GM18907 (cell line): Measurements from ENCODE around the gene PRRC2A.

Source experiments
- ATAC-seq: cut with Tn5 transposase; IDR thresholded peaks from one replicate; pipeline ENCODE4 v1.9.1; 2021; ENCODE audit warnings: mild to moderate bottlenecking, moderate library complexity; ENCODE audit not compliant: unreplicated experiment

PRRC2A gene

GRCh38 chr6:31643818-31644454, 23.4 kb downstream of the PRRC2A start:
- no peak for ATAC-seq

GRCh38 chr6:31645325-31645724, 24.8 kb downstream of the PRRC2A start:
- ATAC-seq = no peak

DNA sequence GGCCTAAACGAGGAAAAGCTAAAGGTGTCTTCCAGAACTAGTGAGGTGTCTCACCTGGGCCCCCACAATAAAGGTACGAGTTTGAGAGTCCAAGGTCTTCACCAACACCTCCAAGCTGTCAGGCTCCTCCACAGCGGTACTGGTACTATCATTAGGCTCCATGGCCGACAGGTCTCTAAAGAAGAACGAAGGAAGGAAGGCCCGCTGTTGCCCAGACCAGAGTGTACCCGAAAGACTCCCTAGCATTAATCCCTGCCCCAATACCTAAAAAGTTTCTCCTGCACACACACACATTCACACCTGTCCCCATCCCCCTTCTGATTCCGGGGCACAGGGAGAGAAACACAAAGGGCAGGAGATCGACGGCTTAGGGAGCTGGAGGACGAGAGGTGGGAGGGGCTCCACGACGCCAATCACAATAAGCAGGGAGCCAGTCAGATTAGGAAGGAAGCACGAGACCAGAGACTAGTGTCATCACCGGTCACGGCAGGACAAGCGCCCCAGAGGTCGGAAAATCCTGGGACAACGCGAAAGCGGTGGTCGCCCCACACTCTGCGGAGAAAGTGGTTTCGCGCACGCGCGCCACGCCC, 31.2 kb downstream of the PRRC2A start:
- ATAC-seq = peak; percentile 36

DNA sequence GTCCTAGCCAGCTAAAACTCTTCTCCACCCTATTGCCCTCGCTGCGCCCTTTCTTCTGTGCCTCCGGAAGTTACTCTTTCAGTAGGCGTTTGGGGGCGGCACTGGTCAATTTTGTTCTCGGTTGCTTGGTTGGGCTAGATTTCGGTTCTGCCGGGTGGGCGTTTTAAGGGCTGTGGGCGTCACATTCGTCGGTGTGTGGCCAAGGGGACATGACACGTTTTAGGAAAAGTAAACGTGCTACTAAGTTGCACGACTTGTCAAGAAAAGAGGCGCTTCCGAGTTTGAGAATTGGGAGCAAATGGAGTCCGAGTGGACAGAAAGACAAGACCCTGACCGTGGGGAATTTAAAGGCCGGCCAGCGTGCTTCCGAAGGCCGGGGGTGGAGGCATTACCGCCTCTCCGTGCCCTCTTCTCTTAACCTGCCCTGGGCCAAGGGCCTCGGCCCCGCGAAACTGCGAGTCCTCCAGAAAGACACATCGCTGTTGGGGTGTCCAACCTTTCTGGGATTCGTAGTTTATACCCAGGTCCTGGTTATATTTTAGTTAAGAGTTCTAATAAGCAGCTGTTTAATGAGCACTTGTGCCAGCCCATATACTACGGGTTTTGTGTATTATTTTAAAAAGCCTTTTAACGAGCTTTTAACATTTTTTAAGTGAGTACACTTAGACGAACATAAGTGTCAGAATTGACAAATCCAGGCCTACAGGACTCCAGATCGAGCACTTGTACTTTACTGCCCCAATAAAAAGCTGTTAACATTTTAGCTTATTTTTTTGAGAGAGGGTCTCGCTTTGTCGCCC, 32.6 kb downstream of the PRRC2A start:
- ATAC-seq = peak; percentile 58

DNA sequence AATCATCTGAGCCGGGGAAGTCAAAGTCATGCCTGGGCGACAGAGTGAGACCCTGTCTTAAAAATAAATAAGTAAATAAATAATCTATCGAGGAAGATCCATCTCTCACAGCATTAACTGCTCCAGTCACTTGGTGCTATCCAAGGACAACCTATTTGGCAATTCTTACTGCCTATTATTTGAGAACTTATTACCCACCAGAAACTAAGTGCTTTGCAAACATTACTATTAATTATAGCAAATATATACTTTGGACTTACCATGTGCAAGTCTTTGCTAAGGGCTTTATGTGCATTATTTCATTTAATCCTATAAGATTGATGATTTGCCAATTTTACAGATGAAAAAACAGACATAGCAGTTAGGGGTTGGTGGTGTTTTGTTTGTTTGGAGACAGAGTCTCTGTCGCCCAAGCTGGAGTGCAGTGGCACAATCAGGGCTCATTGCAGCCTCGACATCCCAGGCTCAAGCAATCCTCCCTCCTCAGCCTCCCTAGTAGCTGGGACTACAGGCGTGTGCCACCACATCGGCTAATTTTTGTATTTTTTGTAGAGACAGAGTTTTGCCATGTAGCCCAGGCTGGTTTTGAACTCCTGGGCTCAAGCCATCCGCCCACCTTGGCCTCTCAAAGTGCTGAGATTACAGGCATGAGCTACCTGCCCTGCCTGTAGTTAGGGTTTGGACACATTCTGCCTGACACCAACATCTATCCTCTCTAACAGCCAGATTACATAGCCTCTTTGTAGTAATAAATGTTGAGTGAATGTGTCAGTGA, 34.2 kb downstream of the PRRC2A start:
- ATAC-seq = no peak

DNA sequence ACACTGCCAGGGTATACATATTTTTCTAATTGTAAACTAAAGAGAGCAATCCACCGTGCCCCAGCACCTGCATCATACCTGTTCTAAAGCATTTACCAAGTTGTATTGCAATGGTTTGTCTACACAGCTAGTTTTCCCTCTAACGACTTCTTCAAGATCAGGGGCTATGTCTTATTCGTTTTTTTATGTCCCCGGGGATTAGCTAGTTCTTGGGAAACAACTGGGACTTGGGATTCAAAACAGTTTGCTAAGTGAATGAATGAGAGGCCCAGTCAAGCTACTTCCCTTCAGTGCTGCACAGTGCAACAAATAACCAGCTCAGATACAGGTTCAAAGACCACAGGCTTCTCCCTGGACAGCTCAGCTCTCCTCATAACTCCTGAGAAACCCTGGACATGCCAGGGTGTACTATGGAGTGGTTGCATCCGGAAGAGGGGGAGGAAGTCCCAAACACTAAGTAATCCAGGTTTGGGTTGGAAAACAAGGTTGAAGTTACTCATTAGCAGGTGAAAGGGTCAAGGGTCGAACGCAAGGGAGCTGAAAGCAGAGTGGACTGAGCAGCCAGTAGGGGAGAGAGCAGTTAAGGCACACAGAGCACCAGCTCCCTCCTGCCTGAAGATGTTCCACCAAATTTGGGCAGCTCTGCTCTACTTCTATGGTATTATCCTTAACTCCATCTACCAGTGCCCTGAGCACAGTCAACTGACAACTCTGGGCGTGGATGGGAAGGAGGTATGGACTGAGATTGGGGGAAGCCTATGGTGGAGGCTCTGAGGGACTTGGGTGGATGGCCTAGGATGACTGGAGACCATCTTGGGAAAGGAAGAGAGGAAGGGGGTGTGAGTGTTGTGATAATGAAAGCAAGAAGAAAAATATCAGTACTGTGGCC, 35.1 kb downstream of the PRRC2A start, which contains the start of gene APOM:
TSS of gene APOM (plus strand) at position 546 of the 889 bp plus-strand sequence. CDS start at position 619, 73 bp downstream.
- ATAC-seq = no peak

DNA sequence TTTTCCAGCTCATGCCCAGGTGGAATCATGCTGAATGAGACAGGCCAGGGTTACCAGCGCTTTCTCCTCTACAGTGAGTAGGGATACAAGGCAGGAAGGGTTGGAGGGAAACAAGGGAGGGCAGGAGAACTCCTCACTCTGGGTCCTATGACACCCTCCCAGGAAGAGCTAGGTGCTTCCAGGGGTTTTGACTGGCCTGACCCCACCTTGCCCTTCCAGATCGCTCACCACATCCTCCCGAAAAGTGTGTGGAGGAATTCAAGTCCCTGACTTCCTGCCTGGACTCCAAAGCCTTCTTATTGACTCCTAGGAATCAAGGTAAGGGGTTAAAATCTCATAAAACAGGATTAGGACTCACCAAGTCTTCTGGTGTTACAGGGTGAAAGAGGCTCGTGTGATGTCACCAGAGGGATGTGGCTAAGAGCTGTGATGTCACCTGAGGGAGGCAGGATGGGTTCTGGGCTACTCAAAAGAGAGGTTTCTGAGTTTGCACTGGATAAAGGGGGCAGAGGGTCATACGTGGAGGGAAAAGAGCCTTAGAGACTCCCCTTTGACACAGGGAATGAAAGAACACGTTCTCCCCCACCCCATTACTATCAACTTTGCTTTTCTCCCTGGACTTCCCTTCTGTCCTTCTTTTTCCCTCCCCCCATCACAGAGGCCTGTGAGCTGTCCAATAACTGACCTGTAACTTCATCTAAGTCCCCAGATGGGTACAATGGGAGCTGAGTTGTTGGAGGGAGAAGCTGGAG, 37.1 kb downstream of the PRRC2A start:
- ATAC-seq = no peak

- ATAC-seq = no peak
Measured at GRCh38 chr6:31658158-31658688, 37.7 kb downstream of the PRRC2A start.

DNA sequence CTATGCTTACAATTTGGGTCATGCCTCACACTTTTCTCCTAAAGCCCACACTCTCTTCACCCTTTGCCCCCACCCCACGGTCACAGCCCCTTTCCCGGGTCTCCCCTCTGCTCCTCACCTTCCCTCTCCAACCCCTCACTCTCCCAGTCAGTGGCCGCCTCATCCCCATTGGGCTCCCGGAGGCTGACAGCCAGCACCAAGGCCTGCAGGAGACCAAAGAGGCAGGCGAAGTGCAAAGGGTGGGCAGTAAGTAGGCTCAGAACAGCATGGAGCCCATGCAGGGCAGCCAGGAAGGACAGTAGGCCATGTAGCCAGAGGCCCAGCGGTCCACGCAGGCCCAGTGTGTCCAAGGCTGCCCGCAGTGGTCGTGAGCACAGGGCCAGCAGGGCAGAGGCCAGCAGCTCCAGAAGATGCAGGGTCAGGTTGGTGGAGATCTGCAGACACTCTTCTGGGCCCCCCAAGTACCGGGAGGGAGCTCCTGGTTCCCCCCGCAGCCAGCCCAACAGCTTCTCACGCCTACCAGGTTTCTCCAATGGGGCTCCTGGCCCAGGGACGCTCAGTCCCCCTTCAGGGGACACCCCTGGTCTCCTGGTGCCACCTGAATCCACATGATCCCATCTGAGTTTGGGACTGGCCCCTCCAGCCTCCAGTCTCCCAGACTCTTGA, 38.6 kb downstream of the PRRC2A start:
- no peak for ATAC-seq

GRCh38 chr6:31659649-31660380, 39.3 kb downstream of the PRRC2A start:
- ATAC-seq = no peak

DNA sequence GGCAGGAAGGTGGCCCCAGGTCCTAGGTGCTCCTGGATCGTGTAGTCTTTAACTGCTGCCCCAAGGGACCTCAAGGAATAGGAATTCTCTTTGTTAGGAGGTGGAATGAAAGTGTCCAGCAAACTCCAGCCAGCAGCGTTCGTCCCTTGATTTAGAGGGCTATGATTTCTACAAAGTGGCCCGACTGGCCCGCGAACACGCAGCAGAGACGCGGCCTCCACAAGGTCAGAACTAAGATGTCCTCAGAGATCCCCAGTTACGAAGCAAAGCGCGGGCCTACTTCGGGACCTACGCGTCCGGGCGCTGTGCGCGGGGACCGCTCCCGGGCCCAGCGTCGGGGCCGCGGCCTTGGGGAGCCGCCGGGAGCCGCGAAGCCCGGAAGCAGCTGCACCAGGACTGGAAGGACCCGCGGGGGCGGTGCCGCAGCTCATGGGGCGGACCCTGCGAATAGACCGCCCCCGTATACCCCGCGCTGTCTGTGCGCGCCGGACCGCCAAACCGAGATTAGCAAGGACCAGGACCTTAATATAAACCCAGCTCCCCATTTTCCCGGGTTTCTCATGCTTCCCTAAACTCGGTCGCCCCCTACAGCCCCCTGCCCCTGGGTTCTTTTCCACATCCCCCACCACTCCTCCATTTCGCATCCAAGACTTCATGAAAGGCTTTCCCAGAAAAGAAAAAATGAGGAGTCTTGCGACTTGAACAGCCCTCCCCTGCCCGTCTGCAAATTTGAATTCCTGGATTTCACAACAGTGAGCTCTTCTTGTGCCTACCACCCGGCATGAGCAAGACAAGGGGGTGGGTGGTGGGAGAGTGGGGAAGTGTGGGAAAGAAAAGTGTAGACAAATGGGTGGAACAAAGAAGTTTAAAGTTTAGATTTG, 40.1 kb downstream of the PRRC2A start, which contains the start of gene C6orf47:
TSS of gene C6orf47 (minus strand) at position 398 of the 881 bp plus-strand sequence. CDS start 831 bp downstream, outside the sequence.
- ATAC-seq = peak; percentile 43

GRCh38 chr6:31661262-31662123, 41.0 kb downstream of the PRRC2A start:
- ATAC-seq = no peak

DNA sequence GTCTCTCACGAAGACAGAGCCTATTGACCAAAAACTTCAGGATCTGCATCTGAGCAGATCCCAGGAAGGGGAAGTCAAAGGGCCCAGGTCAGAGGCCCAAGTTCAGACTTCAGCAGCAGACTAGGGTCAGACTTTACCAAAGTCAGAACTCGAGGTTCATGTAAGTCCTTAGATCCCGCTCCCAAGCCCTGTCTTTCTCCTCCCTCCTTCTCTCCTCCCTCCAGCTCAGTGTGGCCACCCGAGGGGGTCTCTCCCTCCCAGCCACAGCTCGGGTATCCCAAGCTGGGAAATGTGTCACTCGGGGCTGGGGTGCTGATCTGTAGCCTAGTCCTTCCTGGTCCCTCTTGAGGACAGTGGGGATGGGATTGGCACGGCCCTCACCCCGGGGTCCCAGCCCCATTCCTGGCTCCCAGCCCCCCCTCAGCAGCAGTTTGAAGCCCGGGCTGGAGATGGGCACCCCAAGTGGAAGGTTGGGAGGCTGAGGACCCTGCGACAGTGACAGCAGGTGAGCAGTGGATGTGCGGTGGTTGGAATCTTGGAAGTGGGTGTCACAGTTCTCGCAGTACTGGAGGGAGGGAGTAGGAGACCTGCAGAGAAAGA, 41.7 kb downstream of the PRRC2A start:
- no peak for ATAC-seq

- ATAC-seq = no peak
Measured at GRCh38 chr6:31663126-31663960, 42.8 kb downstream of the PRRC2A start.
